Muscle layer of colon (tissue), 2 donors: ENCODE results near the gene BAMBI.
"Not testable (repeated sequence)": the region's sequence is repeated elsewhere in the genome, so short reads cannot be mapped to it uniquely, and the experiment has no call there.

Experiments
- H3K27ac ChIP-seq: one replicate; pipeline ENCODE4 v1.7.0; 2013; ENCODE audit warnings: low read depth, mild to moderate bottlenecking, low read length, moderate library complexity
- H3K27me3 ChIP-seq, 2 donors: one replicate each; pipeline ENCODE4 v1.7.0; 2013; ENCODE audit warnings: low read length in 2 of 2, mild to moderate bottlenecking in 2 of 2; ENCODE audit not compliant: insufficient read depth in 2 of 2, control insufficient read depth in 1 of 2
- H3K36me3 ChIP-seq: one replicate; pipeline ENCODE4 v1.7.0; 2013; ENCODE audit warnings: mild to moderate bottlenecking, low read length; ENCODE audit not compliant: insufficient read depth
- H3K4me1 ChIP-seq: one replicate; pipeline ENCODE4 v1.7.0; 2013; ENCODE audit warnings: mild to moderate bottlenecking, low read length; ENCODE audit not compliant: insufficient read depth
- H3K4me3 ChIP-seq, 2 donors: one replicate each; pipeline ENCODE4 v1.7.0; 2013; ENCODE audit warnings: low read length in 2 of 2, low read depth in 1 of 2, mild to moderate bottlenecking in 1 of 2, moderate library complexity in 1 of 2
- H3K9ac ChIP-seq: one replicate; pipeline ENCODE4 v1.7.0; 2013; ENCODE audit warnings: low read length
- H3K9me3 ChIP-seq: one replicate; pipeline ENCODE4 v1.7.0; 2013; ENCODE audit warnings: mild to moderate bottlenecking, low read length
- donor health status: abdominal sarcoma.
- donor health status: Adenocarcinoma of cecum.

BAMBI gene

DNA sequence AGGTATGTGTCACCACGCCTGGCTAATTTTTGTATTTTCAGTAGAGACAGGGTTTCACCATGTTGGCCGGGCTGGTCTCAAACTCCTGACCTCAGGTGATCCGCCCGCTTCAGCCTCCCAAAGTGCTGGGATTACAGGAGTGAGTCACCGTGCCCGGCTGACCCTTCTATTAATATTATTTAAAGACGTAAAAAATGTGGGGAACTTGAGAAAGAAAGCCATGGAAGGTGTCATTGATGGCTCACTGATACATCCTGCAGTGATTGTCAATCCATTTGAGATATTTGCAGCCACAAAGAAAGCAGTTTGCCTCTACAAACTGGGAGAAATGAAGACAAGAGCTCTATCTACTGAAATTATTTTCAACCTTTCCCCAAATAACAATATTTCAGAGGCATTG lies 18.5 kb upstream of the BAMBI start:
- not testable (repeated sequence) for H3K27ac ChIP-seq, H3K4me3 ChIP-seq, H3K36me3 ChIP-seq, H3K27me3 ChIP-seq, H3K9me3 ChIP-seq, H3K9ac ChIP-seq, H3K4me1 ChIP-seq

DNA sequence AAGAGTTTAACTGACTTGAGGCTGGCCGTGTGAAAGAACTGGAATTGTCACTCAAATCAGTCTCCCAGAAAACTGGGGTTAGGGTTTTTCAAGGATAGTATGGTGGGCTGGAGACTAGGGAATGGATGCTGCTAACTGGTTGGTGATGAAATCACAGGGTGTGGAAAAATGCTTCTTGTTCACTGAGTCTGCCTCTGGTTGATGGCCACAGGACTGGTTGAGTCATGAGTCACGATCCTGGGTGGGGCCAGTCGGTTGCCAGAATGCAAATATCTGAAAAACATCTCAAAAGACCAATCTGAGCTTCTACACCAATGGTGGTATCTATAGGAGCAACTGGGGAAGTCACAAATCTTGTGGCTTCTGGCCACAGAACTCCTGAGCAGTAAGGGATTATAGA lies 16.3 kb upstream of the BAMBI start:
- Histone ChIP-seq H3K4me1 (no peaks in the 10 kb centered on the region), H3K27me3 (no peaks in the 10 kb centered on the region), H3K27ac (no peak overlapping the region), H3K9ac (no peak overlapping the region), H3K4me3 (no peak overlapping the region), H3K9me3 (no peaks in the 10 kb centered on the region), H3K36me3 (no peaks in the 10 kb centered on the region)

DNA sequence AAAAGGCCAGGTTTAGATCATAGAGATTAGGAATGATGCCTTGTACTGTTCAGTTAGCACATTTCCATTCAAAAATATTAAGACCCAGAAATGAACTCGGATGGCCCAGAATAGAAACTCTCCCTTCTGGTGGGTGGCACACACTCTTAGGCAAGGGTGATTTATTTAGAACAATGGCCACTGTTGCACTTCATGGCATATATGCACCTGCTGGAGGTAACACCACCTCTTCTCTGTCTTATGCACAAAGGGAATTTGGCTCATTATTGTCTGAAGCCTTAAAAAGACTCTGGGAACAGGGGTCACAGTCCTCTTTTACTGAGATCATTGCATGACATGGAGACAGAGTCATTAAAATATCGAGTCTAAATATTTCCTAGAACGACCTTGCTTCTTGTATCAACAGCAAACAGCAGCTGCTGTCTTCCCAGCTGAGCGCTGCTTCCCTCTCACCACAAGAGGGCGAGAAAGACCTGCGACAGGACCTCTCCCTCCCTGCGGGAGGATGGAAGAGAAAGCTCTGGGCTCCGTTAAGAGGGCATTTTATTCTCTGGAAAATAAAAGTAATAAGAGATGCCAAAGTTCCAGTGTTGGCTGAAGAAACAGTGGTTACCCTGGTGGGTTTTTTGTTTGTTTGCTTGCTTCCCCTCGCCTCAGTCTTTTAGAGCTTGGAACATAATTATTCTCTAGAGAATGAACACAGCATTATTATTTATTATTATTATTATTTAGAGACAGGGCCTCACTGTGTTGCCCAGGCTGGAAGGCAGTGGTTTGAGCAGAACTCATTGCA lies 13.5 kb upstream of the BAMBI start:
- no peaks in the 10 kb centered on the region for H3K36me3 ChIP-seq
- H3K4me3 ChIP-seq, result no peak overlapping the region
- no peak overlapping the region for H3K9ac ChIP-seq
- peaks cover 0 to 13% of the 10 kb centered on the region in 2 donors for H3K27me3 ChIP-seq
- H3K4me1 ChIP-seq, result no peaks in the 10 kb centered on the region
- no peak overlapping the region for H3K27ac ChIP-seq
- H3K9me3 ChIP-seq, result no peaks in the 10 kb centered on the region

DNA sequence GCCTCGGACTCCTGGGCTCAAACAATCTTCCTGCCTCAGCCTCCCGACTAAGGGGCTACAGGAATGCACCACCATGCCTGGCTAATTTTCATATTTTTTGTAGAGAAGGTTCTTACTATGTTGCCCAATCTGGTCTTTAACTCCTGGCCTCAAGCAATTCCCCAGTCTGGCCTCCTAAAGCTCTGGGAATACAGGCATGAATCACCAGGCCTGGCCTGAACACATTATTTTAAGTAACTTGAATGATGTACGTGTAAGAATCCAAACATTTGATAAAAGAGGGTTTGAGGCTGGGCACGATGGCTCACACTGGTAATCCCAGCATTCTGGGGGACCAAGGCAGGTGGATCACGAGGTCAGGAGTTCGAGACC lies 13.0 kb upstream of the BAMBI start:
- Histone ChIP-seq H3K4me3 (no peak overlapping the region), H3K9me3 (no peaks in the 10 kb centered on the region), H3K9ac (no peak overlapping the region), H3K36me3 (no peaks in the 10 kb centered on the region), H3K27ac (no peak overlapping the region), H3K4me1 (peaks cover 5% of the 10 kb centered on the region), H3K27me3 (peaks cover 5 to 16% of the 10 kb centered on the region in 2 donors)

DNA sequence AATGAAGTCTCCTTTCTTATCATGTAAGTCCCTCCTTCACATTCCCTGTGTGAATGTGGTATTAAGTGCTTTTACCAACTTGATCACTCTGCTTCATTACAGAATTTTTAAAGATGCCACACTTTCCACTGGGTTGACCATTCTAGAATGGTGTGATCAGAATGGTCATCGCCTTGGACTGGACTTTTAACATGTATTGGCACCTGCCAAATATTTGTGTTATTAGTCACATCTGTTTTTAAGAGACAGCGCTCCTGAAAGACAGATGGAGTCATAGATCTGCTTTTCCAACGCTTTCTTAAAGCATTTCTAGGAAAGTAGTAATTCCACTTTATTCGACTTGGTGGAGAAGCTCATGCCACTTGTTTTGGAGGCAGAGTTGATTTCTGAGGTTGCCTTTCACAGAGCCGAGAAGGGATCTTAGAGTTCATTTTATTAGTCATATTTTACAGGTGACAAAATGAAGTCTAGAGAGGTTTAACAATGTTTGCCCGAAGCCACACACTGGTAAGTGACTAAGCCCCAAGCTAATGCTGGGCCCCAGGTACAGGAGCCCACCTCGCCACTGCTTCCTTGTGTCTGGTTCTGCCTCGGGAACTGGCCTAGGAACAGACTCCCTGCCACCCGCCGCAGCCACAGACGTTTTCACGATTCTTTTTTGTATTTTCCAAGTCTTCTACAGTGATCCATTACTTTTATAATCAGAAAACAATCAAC lies 10.4 kb upstream of the BAMBI start:
- H3K27me3 ChIP-seq, result peaks cover 12 to 26% of the 10 kb centered on the region in 2 donors
- no peaks in the 10 kb centered on the region for H3K9me3 ChIP-seq
- no peaks in the 10 kb centered on the region for H3K36me3 ChIP-seq
- no peak overlapping the region for H3K27ac ChIP-seq
- peaks cover 5% of the 10 kb centered on the region for H3K4me1 ChIP-seq
- H3K4me3 ChIP-seq, result no peak overlapping the region
- no peak overlapping the region for H3K9ac ChIP-seq

DNA sequence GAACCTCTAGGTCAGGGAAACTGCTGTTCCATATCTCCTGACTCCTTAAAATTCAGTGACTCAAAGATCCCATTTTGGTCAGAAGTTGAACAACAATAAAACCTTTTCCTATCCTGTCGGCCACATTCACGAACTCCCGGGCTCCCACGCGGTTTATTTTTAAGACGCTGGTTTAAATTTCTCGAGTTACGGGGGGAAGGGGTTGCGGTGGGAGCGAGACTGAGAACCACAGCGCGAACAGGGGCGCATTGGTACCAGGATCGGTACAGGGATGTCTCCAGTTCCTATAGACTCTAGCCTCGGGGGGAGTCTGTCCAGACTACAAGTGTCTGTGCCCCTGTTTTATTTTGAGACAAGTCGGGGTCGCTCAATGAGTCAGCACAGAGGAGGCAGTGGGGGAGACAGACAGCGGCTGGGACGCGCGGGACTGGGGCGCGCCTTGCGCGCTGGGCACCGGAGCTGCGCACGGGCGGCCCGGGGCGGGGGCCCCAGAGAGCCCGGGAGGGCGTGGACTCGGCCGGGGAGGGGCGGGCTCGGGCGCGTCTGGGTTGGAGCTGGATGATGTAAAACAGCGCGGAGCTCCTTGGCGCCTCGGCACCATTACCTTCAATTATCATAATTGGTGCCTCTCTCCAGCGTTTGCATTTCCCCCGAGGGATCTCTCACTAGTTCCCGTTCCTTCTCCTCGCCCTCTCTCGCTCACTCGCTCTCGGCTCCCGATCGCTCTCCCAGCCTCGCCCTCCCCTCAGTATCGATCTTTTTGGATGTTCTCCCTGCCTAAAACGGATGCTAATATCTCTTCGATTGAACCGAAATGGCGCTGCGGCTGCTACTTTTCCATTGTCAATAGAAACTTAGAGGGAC lies 8.7 kb upstream of the BAMBI start:
- Histone ChIP-seq H3K4me1 (peaks cover 5% of the 10 kb centered on the region), H3K9ac (no peak overlapping the region), H3K9me3 (no peaks in the 10 kb centered on the region), H3K27me3 (peaks cover 12 to 30% of the 10 kb centered on the region in 2 donors), H3K27ac (peak overlapping the region; percentile 13), H3K4me3 (peak overlapping the region; percentile 27 to 39), H3K36me3 (no peaks in the 10 kb centered on the region)

DNA sequence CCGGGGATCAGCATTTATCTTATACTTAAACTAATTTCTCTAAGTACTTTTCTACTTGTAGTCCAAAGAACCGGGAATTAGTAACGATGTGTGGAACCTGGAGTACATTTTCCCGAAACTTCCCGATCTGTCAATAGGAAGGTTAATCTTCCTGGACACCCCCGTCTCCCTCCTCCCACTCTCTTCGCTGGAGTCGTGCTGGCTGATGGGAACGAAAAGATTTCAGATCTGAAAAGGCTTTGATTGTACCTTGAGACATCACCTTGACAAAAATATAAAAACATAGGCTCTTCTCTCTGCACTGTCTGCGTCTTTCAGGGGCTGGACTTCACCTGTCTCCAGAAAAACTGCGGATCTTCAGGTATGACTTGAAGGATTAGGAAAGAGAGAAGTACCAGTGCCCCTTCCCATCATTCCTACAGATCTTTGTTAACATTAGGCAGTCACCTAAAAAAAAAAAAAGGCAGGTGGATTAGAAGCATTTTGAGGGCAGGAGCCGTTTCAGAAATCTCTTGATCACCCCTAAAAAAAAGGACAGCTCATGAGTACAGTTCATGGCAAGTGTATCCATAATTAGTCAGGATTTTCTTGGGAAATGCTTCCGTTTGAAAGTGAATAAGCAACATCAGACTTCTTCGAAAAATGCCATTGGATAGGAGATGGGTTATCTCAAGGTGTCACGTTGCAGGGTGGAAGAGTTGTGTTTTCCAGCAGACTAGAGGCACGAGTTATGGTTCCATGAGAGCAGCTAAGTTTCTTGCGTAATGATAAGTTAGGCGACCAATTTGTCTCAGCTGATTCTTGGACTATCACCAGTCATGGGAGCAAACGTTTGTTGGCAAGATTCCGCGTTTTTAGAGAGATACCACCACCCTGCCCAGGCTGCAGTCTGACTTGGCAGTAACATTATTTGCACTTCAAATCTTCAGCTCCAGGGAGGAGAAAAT lies 7.8 kb upstream of the BAMBI start:
- Histone ChIP-seq H3K9ac (no peak overlapping the region), H3K27ac (no peak overlapping the region), H3K36me3 (no peaks in the 10 kb centered on the region), H3K4me3 (peak overlapping the region in 1 of 2 donors; percentile 39), H3K27me3 (peaks cover 12 to 30% of the 10 kb centered on the region in 2 donors), H3K9me3 (no peaks in the 10 kb centered on the region), H3K4me1 (peaks cover 5% of the 10 kb centered on the region)

DNA sequence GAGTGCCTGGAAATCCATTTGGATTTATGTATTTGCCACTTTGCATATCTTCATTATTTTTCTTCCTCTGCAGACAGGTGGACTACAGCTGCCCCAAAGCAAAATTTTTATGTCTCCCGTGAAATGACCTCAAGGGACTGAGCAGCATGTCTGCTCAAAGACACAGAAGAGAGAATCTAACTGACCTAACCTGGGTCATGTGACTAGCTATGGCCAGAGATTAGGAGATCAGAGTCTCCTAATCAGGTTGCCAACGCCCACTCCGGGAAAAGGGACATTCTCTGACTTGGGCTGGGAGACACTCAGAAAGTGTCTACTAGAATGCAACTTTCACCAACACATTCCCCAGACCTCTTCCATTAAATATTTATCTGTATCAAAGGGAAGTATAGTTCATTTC lies 2.5 kb upstream of the BAMBI start:
- H3K9me3 ChIP-seq, result no peaks in the 10 kb centered on the region
- peaks cover 12% of the 10 kb centered on the region for H3K4me1 ChIP-seq
- no peak overlapping the region for H3K27ac ChIP-seq
- no peak overlapping the region for H3K9ac ChIP-seq
- H3K4me3 ChIP-seq, result no peak overlapping the region
- peaks cover 4 to 27% of the 10 kb centered on the region in 2 donors for H3K27me3 ChIP-seq
- no peaks in the 10 kb centered on the region for H3K36me3 ChIP-seq

DNA sequence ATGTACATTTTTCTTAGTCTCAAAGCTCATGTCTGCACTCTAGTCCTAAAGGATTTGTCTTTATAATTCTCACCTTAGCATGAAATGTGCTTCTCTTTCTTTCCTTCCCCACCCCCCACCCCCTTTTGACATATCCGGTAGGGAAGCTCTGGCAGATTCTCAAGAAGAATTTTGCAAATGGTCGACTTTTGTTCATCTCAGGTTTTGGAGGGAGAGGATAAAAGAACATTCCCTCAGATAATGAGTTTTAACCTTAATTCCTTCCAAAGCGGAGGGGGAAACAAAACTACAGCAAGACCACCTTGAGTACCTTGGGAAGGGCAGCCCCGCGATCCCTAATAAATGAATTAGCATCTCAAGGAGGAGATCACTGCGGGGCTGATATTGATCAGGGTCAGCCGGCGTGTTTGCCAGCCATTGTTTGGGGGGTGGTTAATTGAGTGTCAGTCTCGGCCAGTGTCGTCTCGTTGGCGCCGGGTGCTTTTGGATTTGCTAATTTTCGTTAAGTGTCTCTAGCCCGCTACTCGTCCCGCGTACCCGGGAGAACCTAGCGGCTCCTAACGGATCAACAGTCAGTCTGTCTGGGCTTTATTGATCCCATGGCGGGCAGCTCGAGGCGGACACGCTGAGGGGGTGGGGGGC lies 874 bp upstream of the BAMBI start:
- Histone ChIP-seq H3K4me3 (peak overlapping the region; percentile 56 to 71), H3K36me3 (no peaks in the 10 kb centered on the region), H3K27me3 (peaks cover 10 to 28% of the 10 kb centered on the region in 2 donors), H3K27ac (no peak overlapping the region), H3K4me1 (peaks cover 12% of the 10 kb centered on the region), H3K9me3 (no peaks in the 10 kb centered on the region), H3K9ac (no peak overlapping the region)

DNA sequence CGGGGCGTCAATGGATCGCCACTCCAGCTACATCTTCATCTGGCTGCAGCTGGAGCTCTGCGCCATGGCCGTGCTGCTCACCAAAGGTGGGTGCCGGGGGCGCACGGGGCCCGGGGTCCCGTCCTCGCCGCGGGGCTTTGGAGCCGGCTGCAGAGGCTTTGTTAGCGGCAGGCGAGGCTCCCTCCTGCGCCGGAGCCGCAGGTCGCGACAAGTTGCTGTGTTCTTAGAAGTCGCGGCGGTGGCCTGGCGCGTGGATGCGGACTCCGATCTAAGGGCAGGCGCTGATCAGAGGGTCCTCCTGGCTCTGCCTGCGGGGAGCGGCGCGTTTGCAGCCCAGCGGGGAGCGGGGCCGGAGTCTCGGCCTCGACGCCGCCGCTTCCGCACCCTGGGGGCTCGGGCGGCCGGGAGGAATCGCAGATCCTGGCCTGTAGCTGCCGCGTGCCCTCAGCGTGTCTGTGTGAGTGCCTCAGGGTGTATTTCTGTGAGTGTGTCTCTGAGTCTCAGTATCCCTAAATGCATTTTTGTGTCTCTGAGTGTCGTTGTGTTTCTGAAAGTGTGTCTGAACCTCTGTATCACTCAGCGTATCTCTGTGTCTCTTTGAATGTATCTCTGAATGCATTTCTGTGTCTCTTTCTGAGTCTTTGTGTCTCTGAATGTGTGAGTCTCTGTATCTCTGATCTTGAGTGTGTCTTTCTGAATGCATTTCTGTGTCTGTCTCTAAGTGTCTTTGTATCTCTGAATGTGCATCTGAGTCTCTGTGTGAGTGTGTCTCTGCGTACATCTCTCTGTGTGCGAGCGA lies 766 bp downstream of the BAMBI start:
- H3K4me1 ChIP-seq, result peaks cover 12% of the 10 kb centered on the region
- peak overlapping the region; percentile 54 to 65 for H3K4me3 ChIP-seq
- no peak overlapping the region for H3K9ac ChIP-seq
- H3K27me3 ChIP-seq, result peaks cover 10 to 24% of the 10 kb centered on the region in 2 donors
- H3K9me3 ChIP-seq, result no peaks in the 10 kb centered on the region
- no peaks in the 10 kb centered on the region for H3K36me3 ChIP-seq
- no peak overlapping the region for H3K27ac ChIP-seq
